ENCODE measurements around the gene USF1.
"Not testable (repeated sequence)": the region's sequence is repeated elsewhere in the genome, so short reads cannot be mapped to it uniquely, and the experiment has no call there.

- not testable (repeated sequence) for TF ChIP-seq CTCF, EZH2, EZH2phosphoT487 (IDR thresholded peaks at IDR 0.05)
Measured at GRCh38 chr1:161019111-161019660, 26.6 kb downstream of the USF1 start.

All from neural progenitor cell (in vitro differentiated cells).